Gastroesophageal sphincter (tissue), 4 donors: Measurements from ENCODE around the gene WDR75. TPM values are rescaled to one million over a fixed set of nuclear protein-coding genes. Genes with fewer than 3 reads are reported as not detected.

ENCODE experiments used
- ATAC-seq: fragments of 150-250 bp; one replicate; pipeline ENCODE4 v1.9.1; 2016; ENCODE audit warnings: mild to moderate bottlenecking, moderate library complexity
- H3K27ac ChIP-seq, 4 donors: fragments of 200-600 bp; sonication (generic) in 3 of 4; 1 replicate in 3 of 4; 2 replicates in 1 of 4; pipeline ENCODE4 v1.5.1; 2016 to 2019
- H3K27me3 ChIP-seq: fragments of 200-600 bp; sonication (generic); one replicate; pipeline ENCODE4 v1.5.1; 2019
- H3K36me3 ChIP-seq, 2 donors: fragments of 200-600 bp; sonication (generic); one replicate each; pipeline ENCODE4 v1.5.1; 2019; ENCODE audit warnings: control low read depth in 1 of 2
- H3K4me1 ChIP-seq, 3 donors: fragments of 200-600 bp; sonication (generic); 1 replicate in 2 of 3; 2 replicates in 1 of 3; pipeline ENCODE4 v1.5.1; 2016 to 2019; ENCODE audit warnings: control low read depth in 2 of 3
- H3K4me3 ChIP-seq, 2 donors: fragments of 200-600 bp; sonication (generic); one replicate each; pipeline ENCODE4 v1.5.1; 2019; ENCODE audit warnings: mild to moderate bottlenecking in 1 of 2, moderate library complexity in 1 of 2
- H3K9me3 ChIP-seq, 3 donors: fragments of 200-600 bp; sonication (generic); one replicate each; pipeline ENCODE4 v1.5.1; 2017 to 2019; ENCODE audit warnings: control low read depth in 2 of 3
- EP300 ChIP-seq: sonication (generic); formaldehyde crosslinking; IDR thresholded peaks from one replicate; pipeline ENCODE4 v1.6.1; 2017; ENCODE audit warnings: antibody characterized with exemption, mild to moderate bottlenecking
- POLR2A ChIP-seq, 2 donors: fragments of 450-650 bp; IDR thresholded peaks; one replicate each; pipeline ENCODE4 v1.6.1; 2017; ENCODE audit warnings: antibody characterized with exemption in 2 of 2, mild to moderate bottlenecking in 2 of 2, moderate library complexity in 1 of 2
- POLR2AphosphoS5 ChIP-seq: sonication (generic); formaldehyde crosslinking; IDR thresholded peaks from one replicate; pipeline ENCODE4 v1.6.1; 2017; ENCODE audit warnings: antibody characterized with exemption
- WGBS, 2 donors: methylation state at CpG; one replicate each; pipeline ENCODE4 v1.1.5; 2018; ENCODE audit warnings: low coverage in 1 of 2; 5-methylcytosine and 5-hydroxymethylcytosine counted together
- total RNA-seq, 4 donors: library from RNA; depleted of rRNA; stranded (reverse); fragments of >200 nt; gene quantifications; one replicate each; pipeline ENCODE4 v1.1.0, GENCODE V29; 2016
- TF ChIP-seq, protein P1 (sequence below), 4 experiments: fragments of 200-600 bp in 2 of 4; fragments of 450-650 bp in 2 of 4; sonication (generic) in 1 of 4; IDR thresholded peaks; one replicate each; pipeline ENCODE4 v1.5.1; 2017 to 2019; ENCODE audit warnings: antibody characterized with exemption in 4 of 4, mild to moderate bottlenecking in 2 of 4, moderate library complexity in 2 of 4

WDR75 gene
- 10 to 100 TPM; 19.7 to 42.6 (median 28.3) TPM for total RNA-seq

GRCh38 chr2:189440947-189441708 lies at the start of gene WDR75:
TSS of gene WDR75 (plus strand) at chr2:189441474. CDS start at chr2:189441493, 19 bp downstream.
- Histone ChIP-seq H3K27ac (peak within 1 kb of the TSS; percentile 92 to 99 (median 94)), H3K4me1 (peaks cover 6 to 37% (median 18%) of the 10 kb centered on the region in 3 donors), H3K9me3 (no peaks in the 10 kb centered on the region), H3K27me3 (no peaks in the 10 kb centered on the region), H3K4me3 (peak within 1 kb of the TSS; percentile 72 to 74), H3K36me3 (peaks cover 0 to 5% of the 10 kb centered on the region in 2 donors)
- WGBS, 2 donors: 0% methylated on average over 6 to 31 of the region's 48 CpGs
- TF ChIP-seq, protein P1, sequence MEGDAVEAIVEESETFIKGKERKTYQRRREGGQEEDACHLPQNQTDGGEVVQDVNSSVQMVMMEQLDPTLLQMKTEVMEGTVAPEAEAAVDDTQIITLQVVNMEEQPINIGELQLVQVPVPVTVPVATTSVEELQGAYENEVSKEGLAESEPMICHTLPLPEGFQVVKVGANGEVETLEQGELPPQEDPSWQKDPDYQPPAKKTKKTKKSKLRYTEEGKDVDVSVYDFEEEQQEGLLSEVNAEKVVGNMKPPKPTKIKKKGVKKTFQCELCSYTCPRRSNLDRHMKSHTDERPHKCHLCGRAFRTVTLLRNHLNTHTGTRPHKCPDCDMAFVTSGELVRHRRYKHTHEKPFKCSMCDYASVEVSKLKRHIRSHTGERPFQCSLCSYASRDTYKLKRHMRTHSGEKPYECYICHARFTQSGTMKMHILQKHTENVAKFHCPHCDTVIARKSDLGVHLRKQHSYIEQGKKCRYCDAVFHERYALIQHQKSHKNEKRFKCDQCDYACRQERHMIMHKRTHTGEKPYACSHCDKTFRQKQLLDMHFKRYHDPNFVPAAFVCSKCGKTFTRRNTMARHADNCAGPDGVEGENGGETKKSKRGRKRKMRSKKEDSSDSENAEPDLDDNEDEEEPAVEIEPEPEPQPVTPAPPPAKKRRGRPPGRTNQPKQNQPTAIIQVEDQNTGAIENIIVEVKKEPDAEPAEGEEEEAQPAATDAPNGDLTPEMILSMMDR (IDR thresholded peaks at IDR 0.05): peak in 1 of 4 experiments; percentile 16
- TF ChIP-seq EP300: no peak
- TF ChIP-seq POLR2AphosphoS5: peak; percentile 82
- TF ChIP-seq POLR2A (IDR thresholded peaks at IDR 0.05): peak; percentile 56 to 77
- ATAC-seq: peak; percentile 99

DNA sequence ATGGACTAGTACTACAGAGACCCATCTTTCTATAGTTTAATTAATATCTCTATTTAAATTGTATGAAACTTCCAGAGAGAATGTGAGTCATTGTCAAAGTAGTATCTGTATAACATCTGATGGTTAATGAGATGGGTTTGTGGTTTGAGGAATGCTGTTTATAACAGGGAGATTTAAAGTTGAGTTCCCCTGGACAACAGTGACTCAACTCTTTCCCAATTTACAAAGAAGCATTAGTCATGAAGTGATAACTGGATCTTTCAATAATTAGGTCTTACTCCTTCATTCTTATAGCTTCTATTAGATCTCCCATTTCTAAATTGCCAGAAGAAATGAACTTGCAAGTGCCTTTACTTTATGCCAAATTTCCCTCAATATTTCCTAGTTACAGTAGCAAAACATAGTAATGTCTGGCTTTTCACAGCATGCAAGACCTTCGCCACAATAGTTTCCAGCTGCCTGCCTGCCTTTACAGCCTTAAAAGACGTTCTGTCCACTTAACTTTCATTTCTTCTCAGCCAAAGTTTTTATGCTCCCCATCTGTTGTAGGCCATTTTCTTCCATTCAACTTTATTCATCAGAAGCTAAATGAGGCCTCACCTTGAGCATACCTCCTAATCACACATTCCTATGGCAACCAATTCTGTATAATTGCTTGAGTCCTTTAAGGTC lies 47.7 kb upstream of the WDR75 start:
- peak; percentile 94 for ATAC-seq
- H3K4me3 ChIP-seq: no peak overlapping the region
- WGBS, 2 donors: 29% methylated on average over 2 of the region's 2 CpGs

GRCh38 chr2:189394525-189394924 lies 46.7 kb upstream of the WDR75 start:
- Histone ChIP-seq H3K27ac (peak overlapping the region; percentile 43 to 62 (median 58)), H3K9me3 (peaks cover 0 to 2% (median 0%) of the 10 kb centered on the region in 3 donors), H3K4me3 (no peak overlapping the region), H3K4me1 (peaks cover 0 to 13% (median 2%) of the 10 kb centered on the region in 3 donors), H3K27me3 (no peaks in the 10 kb centered on the region), H3K36me3 (no peaks in the 10 kb centered on the region)
- TF ChIP-seq POLR2A (IDR thresholded peaks at IDR 0.05) (no peak), EP300 (no peak), POLR2AphosphoS5 (no peak)
- TF ChIP-seq, protein P1 (IDR thresholded peaks at IDR 0.05): no peak
- no peak for ATAC-seq

More for the DNA sequence above, 47.7 kb upstream of the WDR75 start:
- Histone ChIP-seq H3K36me3 (no peaks in the 10 kb centered on the region), H3K9me3 (peaks cover 0 to 2% (median 0%) of the 10 kb centered on the region in 3 donors), H3K27ac (peak overlapping the region; percentile 43 to 62 (median 58)), H3K27me3 (no peaks in the 10 kb centered on the region), H3K4me1 (peaks cover 0 to 13% (median 2%) of the 10 kb centered on the region in 3 donors)
- TF ChIP-seq EP300: no peak
- peak; percentile 79 for TF ChIP-seq POLR2AphosphoS5
- no peak for TF ChIP-seq POLR2A (IDR thresholded peaks at IDR 0.05)
- TF ChIP-seq, protein P1 (IDR thresholded peaks at IDR 0.05): no peak

GRCh38 chr2:189402932-189403331 lies 38.3 kb upstream of the WDR75 start:
- no peak overlapping the region for H3K27ac ChIP-seq
- WGBS, 2 donors: 76 to 85% methylated on average over 5 of the region's 5 CpGs
- no peaks in the 10 kb centered on the region for H3K27me3 ChIP-seq
- ATAC-seq: no peak
- H3K4me1 ChIP-seq: peaks cover 8 to 16% (median 9%) of the 10 kb centered on the region in 3 donors
- H3K4me3 ChIP-seq: no peak overlapping the region
- TF ChIP-seq EP300: no peak
- TF ChIP-seq, protein P1 (IDR thresholded peaks at IDR 0.05): no peak
- TF ChIP-seq POLR2A (IDR thresholded peaks at IDR 0.05): no peak
- TF ChIP-seq POLR2AphosphoS5: no peak
- H3K9me3 ChIP-seq: no peaks in the 10 kb centered on the region
- no peaks in the 10 kb centered on the region for H3K36me3 ChIP-seq
